GM21619 (cell line): ENCODE results near the gene COL6A2.
"Not testable (repeated sequence)": the region's sequence is repeated elsewhere in the genome, so short reads cannot be mapped to it uniquely, and the experiment has no call there.

Experiments
- ATAC-seq: cut with Tn5 transposase; IDR thresholded peaks from one replicate; pipeline ENCODE4 v1.9.1; 2021; ENCODE audit not compliant: unreplicated experiment

The COL6A2 gene

DNA sequence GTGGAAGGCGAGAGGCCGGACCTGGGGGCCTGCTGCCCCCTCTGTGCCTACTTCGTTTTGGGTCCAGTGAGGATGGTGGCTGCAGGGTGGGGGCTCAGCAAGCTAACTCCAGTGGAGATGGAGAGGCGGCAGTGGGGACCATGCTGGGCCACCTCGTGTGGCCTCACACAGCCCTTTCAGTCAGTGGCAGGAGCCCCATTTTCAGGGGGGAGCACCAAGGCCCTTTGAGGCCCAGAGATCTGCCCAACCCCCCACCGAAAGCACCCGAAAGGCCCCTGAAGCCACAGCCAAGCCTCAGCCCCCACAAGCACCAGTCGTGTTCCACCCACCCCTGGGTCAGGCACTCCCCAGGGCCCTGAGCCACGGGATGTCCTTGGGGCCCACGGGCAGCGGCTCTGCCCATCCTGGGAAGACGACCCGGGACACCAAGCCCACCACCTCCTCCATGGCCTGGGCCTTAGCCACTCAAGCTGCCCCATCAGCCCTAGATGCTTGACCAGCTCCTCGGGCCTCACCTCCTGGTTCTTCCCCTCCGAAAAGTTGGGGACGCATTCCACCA, 57.1 kb downstream of the COL6A2 start:
- no peak for ATAC-seq

DNA sequence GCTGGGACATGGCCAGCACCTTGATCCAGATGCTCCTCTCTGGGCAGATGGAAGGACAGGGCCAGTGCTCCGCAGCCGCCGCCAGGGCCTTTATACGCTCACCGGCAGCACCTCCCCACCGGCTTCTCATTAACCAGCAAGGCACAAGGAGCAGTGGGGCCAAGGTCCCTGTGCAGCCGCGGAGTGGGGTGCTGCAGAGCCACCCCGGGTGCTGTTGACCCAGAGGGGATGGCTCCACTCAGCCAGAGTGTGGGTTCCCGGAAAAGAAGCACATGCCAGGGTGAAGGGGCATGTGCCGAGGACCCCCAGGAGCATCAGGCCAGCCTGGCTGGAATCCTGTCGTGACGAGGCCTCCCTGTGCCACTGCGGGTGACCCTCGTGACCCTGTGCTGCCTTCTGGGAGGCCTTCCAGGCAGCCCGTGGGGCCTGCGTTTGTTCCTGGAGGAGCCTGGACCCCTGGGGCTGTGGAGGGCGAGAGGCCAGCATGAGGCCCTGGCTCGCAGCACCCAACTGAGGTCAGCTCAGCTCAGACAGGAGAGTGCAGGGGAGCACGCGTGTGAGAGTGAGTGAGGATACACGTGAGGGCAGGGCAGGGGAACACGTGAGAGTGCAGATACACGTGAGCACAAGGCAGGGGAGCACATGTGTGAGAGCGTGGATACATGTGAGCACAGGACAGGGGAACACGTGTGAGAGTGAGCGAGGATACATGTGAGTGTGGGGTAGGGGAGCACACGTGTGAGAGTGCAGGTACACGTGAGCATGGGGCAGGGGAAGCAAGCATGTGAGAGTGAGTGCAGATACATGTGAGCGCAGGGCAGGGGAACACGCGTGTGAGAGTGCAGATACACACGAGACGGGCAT, 57.8 kb downstream of the COL6A2 start, which contains the start of gene FTCD:
FTCD (minus strand) TSS at position 66 of the 864 bp plus-strand sequence; CDS start at position 10, 56 bp downstream.
- ATAC-seq, result no peak

DNA sequence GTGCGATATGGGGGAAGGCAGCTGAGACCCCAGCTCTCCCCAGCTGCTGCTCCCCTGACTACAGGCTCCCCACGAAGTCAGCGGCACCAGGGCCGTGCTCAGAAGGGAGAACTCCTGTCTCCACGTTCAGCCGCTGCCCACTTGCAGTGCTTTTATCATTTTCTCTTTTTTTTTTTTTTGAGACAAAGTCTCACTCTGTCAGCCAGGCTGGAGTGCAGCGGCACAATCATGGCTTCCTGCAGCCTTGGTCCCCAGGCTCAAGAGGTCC, 58.4 kb downstream of the COL6A2 start:
- ATAC-seq, result no peak

DNA sequence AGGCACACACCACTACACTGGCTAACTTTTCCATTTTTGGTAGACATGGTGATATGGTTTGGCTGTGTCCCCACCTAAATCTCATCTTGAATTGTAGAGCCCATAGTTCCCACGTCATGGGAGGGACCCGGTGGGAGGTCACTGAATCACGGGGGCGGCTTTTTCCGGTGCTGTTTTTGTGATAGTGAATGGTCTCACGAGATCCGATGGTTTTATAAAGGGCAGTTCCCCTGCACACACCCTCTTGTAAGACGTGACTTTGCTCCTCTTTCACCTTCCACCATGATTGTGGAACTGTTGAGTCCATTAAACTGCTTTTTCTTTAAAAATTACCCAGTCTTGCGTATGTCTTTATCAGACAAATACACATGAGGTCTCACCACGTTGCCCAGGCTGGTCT, 58.8 kb downstream of the COL6A2 start:
- no peak for ATAC-seq

DNA sequence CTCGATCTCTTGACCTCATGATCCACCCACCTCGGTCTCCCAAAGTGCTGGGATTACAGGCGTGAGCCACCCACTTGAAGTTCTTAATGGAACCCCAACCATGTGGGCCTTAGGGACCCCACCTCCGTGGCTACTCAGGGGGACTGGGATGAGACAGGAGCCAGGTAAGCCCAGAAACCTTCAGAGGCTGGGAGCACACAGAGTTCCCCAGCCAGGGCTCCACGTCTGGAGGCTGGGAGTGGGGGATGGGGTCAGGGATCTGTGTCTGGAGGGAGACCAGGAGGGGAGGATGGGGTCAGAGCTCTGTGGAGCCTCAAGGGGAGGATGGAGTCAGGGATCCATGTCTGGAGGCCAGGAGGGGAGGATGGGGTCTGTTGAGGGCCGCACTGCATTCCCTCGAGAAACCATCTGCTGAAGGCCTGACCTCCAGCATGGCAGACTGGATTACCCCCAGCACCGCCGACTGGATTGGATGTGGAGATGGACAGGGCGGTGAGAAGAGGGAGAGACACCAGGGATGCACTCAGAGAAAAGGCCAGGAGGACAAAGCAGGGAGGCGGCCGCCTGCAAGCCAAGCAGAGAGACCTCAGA, 59.6 kb downstream of the COL6A2 start:
- no peak for ATAC-seq

DNA sequence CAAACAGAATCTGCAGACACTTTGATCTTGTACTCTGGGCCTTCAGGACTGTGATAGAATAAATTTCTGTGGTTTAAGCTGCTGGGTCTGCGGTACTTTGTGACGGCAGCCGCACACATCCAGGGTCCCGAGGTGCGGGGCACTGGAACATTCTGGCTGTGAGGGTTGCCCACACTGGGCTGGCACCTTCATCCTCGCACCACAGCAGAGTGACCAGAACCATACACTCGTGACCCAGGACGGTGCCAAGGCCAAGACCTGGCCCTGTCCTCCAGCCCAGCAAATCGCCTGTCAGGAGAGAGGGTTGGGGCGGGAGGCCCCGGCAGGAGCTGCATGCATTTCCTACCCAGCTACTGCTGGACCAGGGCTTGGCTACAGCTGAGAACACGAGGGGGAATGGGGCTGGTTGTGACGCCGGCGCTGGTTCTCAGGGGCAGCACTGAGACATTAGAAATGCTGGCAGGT, 60.1 kb downstream of the COL6A2 start:
- no peak for ATAC-seq

DNA sequence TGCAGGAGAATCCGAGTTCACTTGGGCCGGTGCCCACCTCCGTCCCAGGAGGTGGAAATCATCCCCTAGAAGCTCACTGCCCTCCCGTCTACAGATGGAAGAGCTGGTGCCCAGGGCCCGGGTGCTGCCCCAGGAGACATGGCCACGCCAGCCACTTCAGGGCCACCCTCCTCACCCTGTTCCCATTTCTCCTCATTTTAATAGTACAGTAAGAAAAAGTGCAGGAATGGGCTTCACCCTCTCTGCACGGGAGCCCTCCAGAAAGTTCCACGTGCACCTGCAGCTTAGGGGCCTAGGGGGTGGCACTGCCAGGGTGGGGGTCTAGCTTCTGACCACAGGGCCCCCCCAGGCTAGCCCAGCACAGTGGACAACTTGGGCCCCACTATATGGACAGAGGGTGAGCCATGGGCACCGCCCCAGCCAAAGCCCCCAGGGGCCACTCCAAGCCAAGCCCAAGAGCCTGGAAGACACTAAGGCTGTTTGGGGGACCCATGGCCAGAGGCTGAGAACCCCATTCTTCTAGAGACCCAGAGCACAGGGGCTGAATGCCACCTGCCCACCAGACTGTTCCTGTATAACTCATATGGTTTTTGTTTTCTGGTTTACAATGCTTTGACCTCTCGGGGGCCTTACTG, 60.9 kb downstream of the COL6A2 start:
- ATAC-seq, result no peak

DNA sequence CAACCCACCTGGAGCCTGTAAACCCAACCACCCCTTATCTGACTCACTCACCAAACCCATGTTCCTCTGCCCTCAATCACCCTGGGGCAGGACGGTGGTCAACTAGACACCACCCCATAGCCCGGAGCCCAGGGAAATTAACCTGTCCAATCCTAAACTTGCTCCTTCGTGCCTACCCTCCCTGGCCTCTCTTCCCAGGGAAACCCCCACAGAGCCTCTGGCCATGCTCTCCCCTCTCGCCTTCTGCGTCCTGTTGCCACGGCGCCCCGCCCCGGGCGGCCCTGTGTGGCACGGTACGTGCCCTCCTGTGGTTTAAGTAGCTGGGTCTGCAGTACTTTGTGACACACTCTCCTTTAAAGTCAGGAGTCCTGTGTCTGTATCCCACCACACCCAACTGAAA, 61.5 kb downstream of the COL6A2 start:
- ATAC-seq, result no peak

DNA sequence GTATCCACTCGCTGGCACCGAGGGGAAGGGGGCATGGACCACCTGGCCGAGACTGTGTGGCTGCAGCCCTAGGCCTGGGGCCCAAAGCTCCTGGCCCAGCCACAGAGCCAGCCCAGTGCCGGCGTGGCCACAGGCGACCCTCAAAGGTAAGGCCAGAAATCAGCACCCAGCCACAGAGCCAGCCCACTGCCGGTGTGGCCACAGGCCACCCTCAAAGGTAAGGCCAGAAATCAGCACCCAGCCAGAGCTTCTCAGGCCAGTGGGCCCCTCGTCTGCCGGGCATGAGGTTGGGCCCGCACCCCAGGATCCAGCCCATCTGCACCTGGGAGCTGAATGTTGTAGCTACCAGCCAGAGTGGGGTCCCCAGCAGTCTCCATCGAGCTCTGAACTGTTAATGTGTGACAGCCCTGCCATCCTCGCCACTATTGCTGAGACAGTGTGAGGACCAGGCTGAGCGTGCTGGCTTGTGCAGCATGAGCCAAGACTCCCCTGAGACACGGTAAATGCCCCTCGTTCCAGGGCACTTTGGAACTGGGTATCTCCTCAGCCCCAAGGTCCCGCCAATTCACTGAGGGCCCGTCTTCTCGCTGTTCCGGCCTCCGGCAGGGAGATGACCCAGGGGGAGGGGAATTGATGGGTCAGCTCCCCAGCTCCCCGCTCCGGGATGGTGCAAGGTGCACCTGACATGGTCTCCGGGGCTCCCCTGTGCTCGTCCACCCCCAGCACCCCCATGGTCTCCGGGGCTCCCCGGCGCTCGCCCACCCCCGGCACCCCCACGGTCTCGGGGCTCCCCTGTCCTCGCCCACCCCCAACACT, 62.1 kb downstream of the COL6A2 start:
- ATAC-seq, result no peak

DNA sequence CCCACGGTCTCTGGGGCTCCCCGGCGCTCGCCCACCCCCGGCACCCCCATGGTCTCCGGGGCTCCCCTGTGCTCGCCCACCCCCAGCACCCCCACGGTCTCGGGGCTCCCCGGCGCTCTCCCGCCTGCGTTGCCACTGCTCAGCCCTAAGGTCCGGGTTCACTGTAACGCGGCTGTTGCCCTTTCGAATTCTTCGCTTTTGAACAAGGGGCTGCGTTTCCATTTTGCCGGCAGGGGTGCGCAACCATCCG, 62.7 kb downstream of the COL6A2 start:
- ATAC-seq, result no peak

DNA sequence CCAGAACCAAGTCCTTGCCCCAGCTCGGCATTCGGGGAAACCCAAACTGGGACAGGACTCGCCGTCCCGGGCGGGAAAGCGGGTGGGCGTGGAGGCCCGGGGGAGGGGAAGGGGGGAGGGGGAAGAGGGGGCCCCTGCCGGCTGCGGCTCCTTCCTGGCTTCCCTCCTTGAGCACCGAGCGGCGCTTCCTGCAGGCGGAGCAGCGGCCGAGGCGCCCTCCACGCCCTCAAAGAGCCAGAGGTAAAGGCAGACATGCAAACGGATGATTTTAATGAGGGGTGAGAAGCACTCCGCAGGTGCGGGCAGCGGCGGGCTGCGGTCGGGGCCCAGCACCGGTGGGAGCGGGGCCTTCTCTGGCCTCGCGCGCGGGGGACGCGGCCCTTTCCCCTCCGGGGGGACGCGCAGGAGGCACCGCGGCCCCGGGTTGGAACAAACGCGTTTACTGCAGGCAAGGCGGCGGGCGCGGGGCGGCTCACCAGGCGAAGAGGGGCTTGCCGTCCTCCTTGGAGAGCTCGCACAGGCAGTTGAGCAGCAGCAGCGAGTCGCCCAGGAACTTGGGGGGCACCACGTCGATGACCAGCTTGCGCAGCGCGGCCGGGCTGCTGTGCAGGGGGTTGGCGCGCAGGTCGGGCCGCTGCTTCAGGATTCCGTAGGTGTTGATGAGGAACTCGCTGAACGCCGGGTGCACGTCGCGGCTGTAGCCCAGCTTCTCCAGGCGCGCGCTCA, 63.2 kb downstream of the COL6A2 start:
- ATAC-seq, result no peak

DNA sequence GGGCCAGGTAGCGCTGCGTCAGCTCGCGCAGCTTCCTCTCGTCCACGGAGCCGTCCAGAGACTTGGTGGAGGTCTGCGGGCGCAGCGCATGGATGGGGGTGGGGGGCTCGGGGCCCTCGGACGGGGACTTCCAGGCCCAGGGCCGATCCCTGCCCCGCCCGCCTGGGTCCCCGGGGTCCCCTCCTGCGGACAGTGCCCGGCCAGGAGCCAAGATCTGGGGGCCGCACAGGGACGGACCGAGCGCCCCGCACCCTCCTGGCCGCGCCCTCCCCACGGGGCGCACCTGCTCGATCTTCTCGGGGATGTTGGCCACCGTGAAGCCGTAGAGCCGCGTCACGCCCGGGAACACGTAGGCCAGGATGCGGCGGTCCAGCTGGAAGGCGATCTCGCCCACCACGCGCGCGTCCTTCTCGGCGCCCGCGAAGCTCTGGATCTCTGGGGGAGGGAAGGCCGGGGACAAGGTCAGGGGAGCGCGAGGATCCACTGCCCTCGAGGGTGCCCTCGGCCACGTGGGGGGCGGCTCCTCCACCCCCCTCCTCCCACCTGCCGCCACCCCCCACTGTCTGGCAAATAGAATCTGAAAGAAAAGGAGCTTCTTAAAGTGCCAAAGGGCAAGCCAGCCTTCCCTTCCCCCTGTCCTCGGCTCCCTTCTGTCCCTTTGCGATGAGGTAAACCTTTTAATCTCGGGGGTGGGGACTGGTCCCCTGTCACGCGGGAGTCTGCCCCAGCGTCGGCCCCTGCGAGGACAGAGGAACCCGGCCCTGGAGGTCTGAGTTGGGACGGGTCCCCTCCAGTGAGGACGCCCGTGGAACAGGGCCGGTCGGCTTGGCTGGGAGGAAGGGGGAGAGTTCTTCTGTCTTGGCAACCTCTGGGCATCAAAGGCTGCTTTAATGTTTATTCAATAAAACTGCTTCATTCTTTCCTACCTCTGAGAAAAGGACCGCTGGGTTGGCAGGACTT, 64.0 kb downstream of the COL6A2 start:
- no peak for ATAC-seq

DNA sequence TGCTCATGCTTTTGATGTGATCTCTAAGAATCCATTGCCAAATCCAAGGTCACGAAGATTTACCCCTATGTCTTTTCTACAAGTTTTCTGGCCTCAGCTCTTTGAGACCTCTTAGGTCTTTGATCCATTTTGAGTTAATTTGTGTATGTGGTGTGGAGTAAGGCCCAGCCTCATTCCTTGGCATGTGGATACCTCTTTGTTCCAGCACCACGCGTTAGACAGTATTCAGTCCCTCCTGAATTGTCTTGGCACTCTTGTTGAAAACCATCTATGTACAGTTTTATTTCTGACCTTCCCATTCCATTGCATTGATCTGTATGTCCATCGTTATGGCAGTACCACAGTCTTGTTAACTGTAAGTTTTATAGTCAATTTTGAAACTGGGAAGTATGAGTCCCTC, 65.5 kb downstream of the COL6A2 start:
- ATAC-seq, result no peak

DNA sequence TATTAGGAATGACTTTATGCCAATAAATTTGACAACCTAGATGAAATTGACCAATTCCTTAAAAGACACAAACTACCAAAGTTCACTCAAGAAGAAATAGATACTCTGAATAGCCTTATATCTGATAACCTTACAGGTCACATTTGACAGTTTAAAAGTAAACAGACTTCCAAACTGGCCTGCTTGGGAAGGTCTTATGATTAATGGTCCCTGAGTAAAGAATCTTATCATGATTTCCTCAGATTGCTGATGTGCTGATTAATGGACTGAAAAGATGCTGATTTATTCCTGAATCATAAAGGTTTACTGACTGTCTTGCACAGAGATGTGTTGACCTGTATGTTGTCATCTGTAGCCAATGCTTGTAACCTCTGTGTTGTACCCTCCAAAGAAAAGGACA, 67.2 kb downstream of the COL6A2 start:
- no peak for ATAC-seq

DNA sequence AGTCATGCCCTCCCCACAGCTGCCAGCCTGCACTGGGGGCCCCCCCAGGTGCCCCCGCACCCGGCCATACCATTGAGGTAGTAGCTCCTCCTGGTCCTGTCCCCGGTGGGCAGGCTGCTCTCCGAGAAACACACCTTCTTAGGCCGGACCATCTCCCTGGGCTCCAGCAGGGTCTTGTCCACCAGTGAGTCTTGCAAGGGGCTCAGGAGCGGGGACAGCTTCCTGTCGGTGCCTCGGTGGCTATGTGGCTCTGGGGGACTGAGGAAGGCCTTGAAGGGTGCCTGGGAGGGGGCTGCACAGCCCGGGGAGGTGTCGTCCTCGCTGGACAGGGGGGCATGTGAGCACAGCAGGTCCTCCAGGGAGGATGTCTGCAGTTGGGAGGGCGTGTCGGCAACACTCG, 70.3 kb downstream of the COL6A2 start:
- ATAC-seq, result no peak

DNA sequence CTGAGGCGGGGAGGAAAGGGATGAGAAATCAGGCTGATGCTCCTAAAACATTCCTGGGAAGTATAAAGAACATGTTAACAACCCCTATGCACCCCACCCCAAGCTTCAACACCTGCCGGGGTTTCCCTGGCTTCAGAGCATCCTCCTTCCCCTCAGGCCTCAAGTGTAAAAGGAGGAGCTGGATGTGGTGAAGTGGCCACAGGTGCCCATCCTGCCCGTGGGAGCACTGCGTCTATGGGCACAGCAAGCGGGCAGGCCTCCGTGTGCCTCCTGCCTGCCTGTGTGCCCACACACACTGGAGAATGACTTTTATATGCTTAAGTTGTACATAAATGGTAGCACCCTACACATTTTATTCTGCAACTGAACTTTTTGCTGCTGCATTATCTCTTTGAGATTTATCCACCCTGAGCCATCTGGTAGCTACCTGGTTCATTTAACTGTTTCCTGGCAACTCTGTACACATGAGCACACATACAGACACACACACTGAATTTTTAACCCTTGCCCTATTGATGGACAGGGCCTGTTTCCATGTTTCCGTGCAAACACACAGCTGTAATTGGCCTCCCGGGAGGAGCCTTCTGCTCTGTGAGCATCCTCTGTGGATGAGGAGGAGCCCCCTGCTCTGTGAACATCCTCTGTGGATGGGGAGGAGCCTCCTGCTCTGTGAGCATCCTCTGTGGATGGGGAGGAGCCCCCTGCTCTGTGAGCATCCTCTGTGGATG, 70.9 kb downstream of the COL6A2 start:
- no peak for ATAC-seq

DNA sequence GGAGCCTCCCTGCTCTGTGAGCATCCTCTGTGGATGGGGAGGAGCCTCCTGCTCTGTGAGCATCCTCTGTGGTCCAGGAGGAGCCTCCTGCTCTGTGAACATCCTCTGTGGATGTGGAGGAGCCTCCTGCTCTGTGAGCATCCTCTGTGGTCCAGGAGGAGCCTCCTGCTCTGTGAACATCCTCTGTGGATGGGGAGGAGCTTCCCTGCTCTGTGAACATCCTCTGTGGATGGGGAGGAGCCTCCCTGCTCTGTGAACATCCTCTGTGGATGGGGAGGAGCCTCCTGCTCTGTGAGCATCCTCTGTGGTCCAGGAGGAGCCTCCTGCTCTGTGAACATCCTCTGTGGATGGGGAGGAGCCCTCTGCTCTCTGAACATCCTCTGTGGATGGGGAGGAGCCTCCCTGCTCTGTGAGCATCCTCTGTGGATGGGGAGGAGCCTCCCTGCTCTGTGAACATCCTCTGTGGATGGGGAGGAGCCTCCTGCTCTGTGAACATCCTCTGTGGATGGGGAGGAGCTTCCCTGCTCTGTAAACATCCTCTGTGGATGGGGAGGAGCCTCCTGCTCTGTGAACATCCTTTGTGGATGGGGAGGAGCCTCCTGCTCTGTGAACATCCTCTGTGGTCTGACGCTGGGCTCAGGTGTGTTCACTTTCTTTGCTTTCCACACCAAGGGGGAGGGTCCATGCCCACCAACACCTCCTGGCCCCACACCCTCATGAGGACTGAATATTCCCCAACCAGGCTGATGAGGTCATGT, 72.7 kb downstream of the COL6A2 start:
- not testable (repeated sequence) for ATAC-seq

DNA sequence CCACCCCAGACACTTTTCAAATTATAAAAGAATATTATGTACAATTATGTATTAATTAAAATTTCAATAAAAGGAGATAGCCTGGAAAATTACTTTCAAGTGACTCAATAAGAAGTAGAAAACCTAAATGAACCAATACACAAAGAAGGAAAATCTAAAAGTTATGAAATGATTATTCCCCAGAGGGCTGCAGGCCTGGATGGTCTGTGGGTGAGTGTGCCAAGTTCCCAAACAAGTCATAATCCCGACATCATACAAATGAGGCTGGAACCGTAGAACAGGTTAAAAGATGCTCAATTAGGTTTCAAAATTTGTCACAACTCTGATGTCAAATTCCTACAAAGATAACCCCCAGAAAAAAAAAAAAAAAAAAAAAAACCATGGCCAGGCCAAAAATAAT, 73.7 kb downstream of the COL6A2 start:
- ATAC-seq, result no peak
